GM12878 (cell line): Measurements from ENCODE around the gene DNAJC4. TPM values are rescaled to one million over a fixed set of nuclear protein-coding genes. Genes with fewer than 3 reads are reported as not detected.
"Not testable (repeated sequence)": the region's sequence is repeated elsewhere in the genome, so short reads cannot be mapped to it uniquely, and the experiment has no call there.

Experiments used
- ATAC-seq: fragments of 200-7000 bp; cut with Tn5 transposase; 3 replicates; pipeline ENCODE4 v1.9.1; 2020; ENCODE audit warnings: mild to moderate bottlenecking, moderate library complexity
- BruUV-seq: library from RNA; stranded (reverse); fragments of 400-500 nt; replicated peaks from 2 replicates; lab custom pipeline; 2021; lab: Mats Ljungman, UMichigan
- CTCF ChIA-PET: fragments of 300-600 bp; sonication (Branson Sonifier 250); formaldehyde crosslinking; extraction: SDS; loops from one replicate; lab custom pipeline; 2021; ENCODE audit warnings: inconsistent platforms; lab: Yijun Ruan, JAX
- POLR2A ChIA-PET: fragments of 350-600 bp; formaldehyde crosslinking; extraction: SDS; loops from one replicate; lab custom pipeline; 2021; ENCODE audit warnings: inconsistent platforms; lab: Charles Lee
- RAD21 ChIA-PET: fragments of 300-600 bp; sonication (Branson Sonifier 250); formaldehyde crosslinking; loops from one replicate; lab custom pipeline; 2023; ENCODE audit warnings: antibody characterized with exemption; ENCODE audit not compliant: unreplicated experiment; lab: Charles Lee
- SMC1A ChIA-PET: fragments of 300-600 bp; sonication (Branson Sonifier 250); formaldehyde crosslinking; loops from one replicate; lab custom pipeline; 2023; ENCODE audit not compliant: unreplicated experiment, uncharacterized antibody; lab: Charles Lee
- DNase-seq: peaks from one replicate; pipeline ENCODE4 v3.0.0-alpha.2; 2011; ENCODE audit warnings: low read depth, low spot score
- FAIRE-seq: peaks from 3 replicates; lab custom pipeline; 2011; peaks lifted over from hg19 to GRCh38; lab: Jason Lieb, UNC
- H2AFZ ChIP-seq: 2 replicates; pipeline ENCODE4 v1.6.0; 2011; ENCODE audit warnings: low read depth, low read length, control low read depth; ENCODE audit not compliant: control insufficient read depth
- H3K27ac ChIP-seq: 2 replicates; pipeline ENCODE4 v1.5.1; 2011; ENCODE audit warnings: control low read depth; ENCODE audit not compliant: control insufficient read depth, insufficient read depth
- H3K27me3 ChIP-seq, 2 experiments: replicated peaks in 1 of 2; 2 replicates each; pipeline versions ENCODE4 v1.6.0 to v1.6.1; 2011; ENCODE audit warnings: low read length in 1 of 2; ENCODE audit not compliant: control insufficient read depth in 2 of 2, insufficient read depth in 2 of 2
- H3K36me3 ChIP-seq, 2 experiments: 2 replicates each; pipeline ENCODE4 v1.5.1; 2011; ENCODE audit warnings: low read length in 1 of 2; ENCODE audit not compliant: control insufficient read depth in 2 of 2, insufficient read depth in 2 of 2
- H3K4me1 ChIP-seq: 2 replicates; pipeline ENCODE4 v1.6.1; 2011; ENCODE audit warnings: mild to moderate bottlenecking, low read length, moderate library complexity, mixed read lengths; ENCODE audit not compliant: control insufficient read depth, insufficient read depth
- H3K4me2 ChIP-seq: 2 replicates; pipeline ENCODE4 v1.6.0; 2011; ENCODE audit warnings: control low read depth; ENCODE audit not compliant: control insufficient read depth, insufficient read depth
- H3K4me3 ChIP-seq: fragments of 200-600 bp; sonication (generic); 2 replicates; pipeline ENCODE4 v1.5.1; 2016
- H3K79me2 ChIP-seq: 2 replicates; pipeline ENCODE4 v1.6.0; 2011; ENCODE audit warnings: low read length; ENCODE audit not compliant: control insufficient read depth, insufficient read depth
- H3K9ac ChIP-seq: 2 replicates; pipeline ENCODE4 v1.8.0; 2011; ENCODE audit warnings: low read length, control low read depth, mixed read lengths; ENCODE audit not compliant: control insufficient read depth, insufficient read depth
- H3K9me3 ChIP-seq: replicated peaks from 3 replicates; pipeline ENCODE4 v1.5.1; 2011; ENCODE audit warnings: mild to moderate bottlenecking, low read length; ENCODE audit not compliant: control insufficient read depth, insufficient read depth
- H4K20me1 ChIP-seq: 2 replicates; pipeline ENCODE4 v1.6.0; 2011; ENCODE audit not compliant: control insufficient read depth, insufficient read depth
- BHLHE40 ChIP-seq, 2 experiments: fragments of 450-650 bp in 1 of 2; IDR thresholded peaks; 2 replicates each; pipeline ENCODE4 v1.6.1; 2011 to 2017; ENCODE audit warnings: low read depth in 2 of 2, borderline replicate concordance in 1 of 2, improper control_type of control experiment in 1 of 2, low read length in 1 of 2, mild to moderate bottlenecking in 1 of 2
- GATAD2B ChIP-seq: fragments of 450-650 bp; conservative IDR thresholded peaks from 2 replicates; pipeline ENCODE4 v1.6.1; 2017; ENCODE audit warnings: low read depth, mild to moderate bottlenecking, moderate library complexity
- LARP7 ChIP-seq: fragments of 450-650 bp; IDR thresholded peaks from 2 replicates; pipeline ENCODE4 v1.6.1; 2017; ENCODE audit warnings: mild to moderate bottlenecking
- NR2C1 ChIP-seq: fragments of 450-650 bp; IDR thresholded peaks from 2 replicates; pipeline ENCODE4 v1.6.1; 2017; ENCODE audit warnings: antibody characterized with exemption, mild to moderate bottlenecking, moderate library complexity
- POLR2A ChIP-seq: IDR thresholded peaks from 2 replicates; pipeline ENCODE4 v1.6.1; 2011; ENCODE audit warnings: low read depth, mild to moderate bottlenecking, low read length
- SMARCA5 ChIP-seq: fragments of 450-650 bp; IDR thresholded peaks from 2 replicates; pipeline ENCODE4 v1.6.1; 2017; ENCODE audit warnings: mild to moderate bottlenecking
- TBL1XR1 ChIP-seq: IDR thresholded peaks from 2 replicates; pipeline ENCODE4 v1.6.1; 2012; ENCODE audit warnings: low read depth, low read length, improper control_type of control experiment
- TCF7 ChIP-seq: IDR thresholded peaks from 2 replicates; pipeline ENCODE4 v1.6.1; 2014; ENCODE audit warnings: antibody characterized with exemption, borderline replicate concordance
- YY1 ChIP-seq: IDR thresholded peaks from 2 replicates; pipeline ENCODE4 v1.6.1; 2011; ENCODE audit warnings: low read depth, mild to moderate bottlenecking, low read length
- WGBS: methylation state at CpG from one replicate; pipeline ENCODE4 v1.1.6; 2016; ENCODE audit warnings: low lambda C conversion rate; ENCODE audit not compliant: insufficient replicate concordance, insufficient coverage; ENCODE audit errors: missing lambda C conversion rate; 5-methylcytosine and 5-hydroxymethylcytosine counted together
- in situ Hi-C: fragments of 300-500 bp; cut with MboI; formaldehyde crosslinking; loops from 9 replicates; pipeline ENCODE4 v1.14.3; 2018; ENCODE audit warnings: mixed read lengths
- intact Hi-C: fragments of 100-400 bp; cut with micrococcal nuclease; formaldehyde crosslinking; loops from one replicate; pipeline ENCODE4 v1.14.2; 2022; ENCODE audit not compliant: unreplicated experiment
- polyA plus RNA-seq, 11 experiments: library from polyadenylated mRNA; depleted of rRNA in 4 of 11; unstranded in 6 of 11; stranded (reverse) in 5 of 11; fragments of >200 nt; fragmentation: Nextera tagmentation in 4 of 11; fragmentation: Illumina TruSeq in 1 of 11; extraction: Ambion mirVana in 4 of 11; extraction: Trizol in 1 of 11; gene quantifications; 1 replicate in 1 of 11; 2 replicates in 10 of 11; pipeline versions ENCODE4 v1.2.1 to v1.2.3, GENCODE V29; 2011 to 2016; ENCODE audit warnings: inconsistent platforms in 2 of 11, missing spikeins in 2 of 11, low read depth in 1 of 11
- total RNA-seq, 4 experiments: library from RNA; depleted of rRNA in 3 of 4; stranded (reverse); fragments of >200 nt in 3 of 4; fragmentation: Illumina TruSeq in 1 of 4; extraction: Trizol in 1 of 4; gene quantifications; 2 replicates each; pipeline versions ENCODE4 v1.2.1 to v1.2.3, GENCODE V29; 2013 to 2021
- TF ChIP-seq, protein P1 (sequence below): fragments of 450-650 bp; conservative IDR thresholded peaks from 2 replicates; pipeline ENCODE4 v1.6.1; 2017; ENCODE audit warnings: mild to moderate bottlenecking, moderate library complexity

DNAJC4 gene
- total and polyA plus RNA-seq, 10 of the 15 experiments (the other 5 are each of a cell fraction or from before 2014, with no cell fraction given) = 3.7 to 64.9 (median 30.1) TPM

DNA sequence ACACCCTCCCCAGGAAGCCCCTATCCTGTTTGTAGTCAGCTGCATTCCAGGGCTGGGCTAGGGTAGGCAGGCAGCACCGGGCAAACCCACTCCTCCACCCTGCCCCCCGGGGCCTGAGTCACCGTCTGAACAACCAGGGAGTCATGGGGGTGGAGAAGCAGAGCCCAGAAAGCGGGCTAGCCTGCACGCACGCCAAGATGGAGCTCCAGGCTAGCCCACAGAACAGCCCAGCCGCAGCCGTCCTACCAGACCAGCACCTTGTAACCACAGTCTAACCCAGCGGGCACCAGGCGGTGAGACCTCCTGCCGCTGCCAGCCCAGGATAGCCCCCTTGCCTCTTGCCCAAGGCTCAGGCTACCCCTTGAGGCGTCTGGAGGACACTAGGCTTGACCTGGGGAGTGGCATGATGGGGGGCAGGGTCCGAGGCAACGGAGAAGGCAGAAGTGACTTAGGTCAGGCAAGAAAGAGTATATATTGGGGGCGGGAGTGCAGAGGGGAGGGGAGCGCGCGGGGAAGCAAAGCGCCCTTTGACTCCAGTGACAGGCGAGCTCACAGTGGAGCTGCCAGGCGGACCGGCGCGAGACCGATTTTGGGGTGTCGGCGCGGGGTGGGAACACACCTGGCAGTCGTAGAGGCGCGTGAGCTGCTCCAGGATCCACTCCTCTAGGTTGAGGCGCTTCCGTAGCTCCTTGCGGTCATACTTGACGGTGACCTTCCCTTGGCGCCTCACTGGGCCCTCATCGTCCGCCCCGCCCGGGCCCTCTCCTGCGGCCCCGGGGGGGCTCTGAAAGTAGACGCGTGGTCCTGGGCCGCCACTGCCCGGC lies 15.7 kb downstream of the DNAJC4 start (continued):
- no peak for TF ChIP-seq TCF7
- TF ChIP-seq LARP7 = peak; percentile 61; the same call in 1 of the 2 replicates
- no peak for TF ChIP-seq TBL1XR1
- TF ChIP-seq POLR2A = peak; percentile 35

DNA sequence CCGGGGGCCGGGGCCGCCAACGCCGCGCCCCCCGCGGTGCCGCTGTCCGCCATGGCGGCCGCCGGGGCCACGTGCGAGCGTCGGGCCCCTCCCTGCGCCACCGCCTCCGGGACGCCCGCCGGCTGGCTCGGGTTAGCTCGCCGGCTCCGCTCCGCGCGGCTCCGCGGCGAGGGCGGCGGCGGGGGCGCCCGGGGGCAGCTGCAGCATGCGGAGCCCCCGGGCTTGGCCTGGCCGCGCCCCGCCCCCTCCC lies 16.2 kb downstream of the DNAJC4 start:
- H3K9ac ChIP-seq, H2AFZ ChIP-seq, H3K27ac ChIP-seq, intact Hi-C loops, FAIRE-seq, DNase-seq, H4K20me1 ChIP-seq, H3K9me3 ChIP-seq, H3K4me2 ChIP-seq, ATAC-seq, H3K27me3 ChIP-seq: not testable (repeated sequence)
- peak overlapping the region; percentile 91 for H3K4me3 ChIP-seq
- ChIA-PET SMC1A (interaction anchor here (1.0 to 2.0 kb wide), 4 partner anchors 11 to 42 kb away, joined by 3 to 7 read pairs (median 4); partner anchors contain the start of gene FERMT3), CTCF (interaction anchor here (0.8 to 6.2 kb wide), 6 partner anchors 20 to 58 kb away, joined by 3 to 66 read pairs (median 4); partner anchors contain the start of genes CATSPERZ, FERMT3, NUDT22 and TRPT1), POLR2A (interaction anchor here (1.5 to 7.4 kb wide), 7 partner anchors 13 to 58 kb away, joined by 4 to 82 read pairs (median 11); partner anchors contain the start of genes BAD, DNAJC4, FERMT3 and GPR137), RAD21 (interaction anchor here (1.2 to 8.6 kb wide), 4 partner anchors 9 to 58 kb away, joined by 3 to 104 read pairs (median 10); partner anchors contain the start of gene FERMT3)
- TF ChIP-seq YY1 (peak; percentile 84), SMARCA5 (peak; percentile 93), LARP7 (peak; percentile 13; the same call in 1 of the 2 replicates), BHLHE40 (IDR thresholded peaks at IDR 0.05; ENCODE audit: borderline replicate concordance in 1 of 2, low read depth in 2 of 2, low read length in 1 of 2) (peak in 1 of 2 experiments; percentile 91; a peak in 2 of 4 replicates), GATAD2B (0 out of 2 replicates have a peak, but pooled peaks have one; percentile 20), NR2C1 (peak; percentile 43; the same call in 1 of the 2 replicates)
- TF ChIP-seq, protein P1, sequence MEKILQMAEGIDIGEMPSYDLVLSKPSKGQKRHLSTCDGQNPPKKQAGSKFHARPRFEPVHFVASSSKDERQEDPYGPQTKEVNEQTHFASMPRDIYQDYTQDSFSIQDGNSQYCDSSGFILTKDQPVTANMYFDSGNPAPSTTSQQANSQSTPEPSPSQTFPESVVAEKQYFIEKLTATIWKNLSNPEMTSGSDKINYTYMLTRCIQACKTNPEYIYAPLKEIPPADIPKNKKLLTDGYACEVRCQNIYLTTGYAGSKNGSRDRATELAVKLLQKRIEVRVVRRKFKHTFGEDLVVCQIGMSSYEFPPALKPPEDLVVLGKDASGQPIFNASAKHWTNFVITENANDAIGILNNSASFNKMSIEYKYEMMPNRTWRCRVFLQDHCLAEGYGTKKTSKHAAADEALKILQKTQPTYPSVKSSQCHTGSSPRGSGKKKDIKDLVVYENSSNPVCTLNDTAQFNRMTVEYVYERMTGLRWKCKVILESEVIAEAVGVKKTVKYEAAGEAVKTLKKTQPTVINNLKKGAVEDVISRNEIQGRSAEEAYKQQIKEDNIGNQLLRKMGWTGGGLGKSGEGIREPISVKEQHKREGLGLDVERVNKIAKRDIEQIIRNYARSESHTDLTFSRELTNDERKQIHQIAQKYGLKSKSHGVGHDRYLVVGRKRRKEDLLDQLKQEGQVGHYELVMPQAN = 0 out of 2 replicates have a peak, but pooled peaks have one; percentile 77
- in situ Hi-C loops = loop anchor here (25.0 kb wide), 1 partner anchor 1616 kb away; the partner anchor contains the start of genes CFL1, EFEMP2 and MUS81
- H3K36me3 ChIP-seq = peaks cover 0 to 10% of the 10 kb centered on the region in 2 experiments; a peak in 2 of 4 replicates
- H3K79me2 ChIP-seq = peaks cover 37% of the 10 kb centered on the region
- WGBS = 0% methylated on average over 19 of the region's 43 CpGs
- TSS peak; percentile 82 for BruUV-seq
- peaks cover 15% of the 10 kb centered on the region for H3K4me1 ChIP-seq
